HL-60 (cell line): ENCODE measurements around the gene LPCAT2.

ENCODE experiments used
- DNase-seq, 2 experiments: peaks; one replicate each; pipeline ENCODE4 v3.0.0-alpha.2; 2010 to 2020; ENCODE audit warnings: low read depth in 1 of 2, low spot score in 1 of 2
- H3K27ac ChIP-seq: fragments of 250-450 bp; sonication (Bioruptor Pico); replicated peaks from 2 replicates; pipeline ENCODE4 v1.5.1; 2020; ENCODE audit warnings: mild to moderate bottlenecking, moderate library complexity
- H3K27me3 ChIP-seq: fragments of 250-450 bp; sonication (Bioruptor Pico); 2 replicates; pipeline ENCODE4 v1.5.1; 2021; ENCODE audit warnings: mild to moderate bottlenecking, moderate library complexity; ENCODE audit not compliant: insufficient read depth, poor library complexity, severe bottlenecking
- H3K4me3 ChIP-seq: replicated peaks from 2 replicates; pipeline ENCODE4 v1.5.1; 2011; ENCODE audit warnings: mild to moderate bottlenecking, control low read depth, low read length; ENCODE audit not compliant: insufficient read depth
- GABPA ChIP-seq: IDR thresholded peaks from 2 replicates; pipeline ENCODE4 v1.6.1; 2012; ENCODE audit warnings: low read depth
- POLR2AphosphoS5 ChIP-seq: IDR thresholded peaks from 2 replicates; pipeline ENCODE4 v1.6.1; 2012; ENCODE audit warnings: low read depth
- REST ChIP-seq: IDR thresholded peaks from 2 replicates; pipeline ENCODE4 v1.6.1; 2012; ENCODE audit warnings: low read depth; ENCODE audit not compliant: insufficient replicate concordance
- SPI1 ChIP-seq: IDR thresholded peaks from 2 replicates; pipeline ENCODE4 v1.6.1; 2012; ENCODE audit warnings: low read depth, mild to moderate bottlenecking, borderline replicate concordance
- TF ChIP-seq, protein P1 (sequence below): IDR thresholded peaks from one replicate; pipeline ENCODE4 v1.5.1; 2011; ENCODE audit warnings: low read length, control low read depth, inconsistent platforms; ENCODE audit not compliant: insufficient read depth

Gene LPCAT2

GRCh38 chr16:55489119-55489955, 19.5 kb upstream of the LPCAT2 start:
- H3K4me3 ChIP-seq = no peak overlapping the region
- H3K27me3 ChIP-seq = no peaks in the 10 kb centered on the region
- no peak overlapping the region for H3K27ac ChIP-seq
- no peak for TF ChIP-seq REST
- TF ChIP-seq GABPA = no peak
- no peak for TF ChIP-seq SPI1
- TF ChIP-seq POLR2AphosphoS5 = no peak
- TF ChIP-seq, protein P1, sequence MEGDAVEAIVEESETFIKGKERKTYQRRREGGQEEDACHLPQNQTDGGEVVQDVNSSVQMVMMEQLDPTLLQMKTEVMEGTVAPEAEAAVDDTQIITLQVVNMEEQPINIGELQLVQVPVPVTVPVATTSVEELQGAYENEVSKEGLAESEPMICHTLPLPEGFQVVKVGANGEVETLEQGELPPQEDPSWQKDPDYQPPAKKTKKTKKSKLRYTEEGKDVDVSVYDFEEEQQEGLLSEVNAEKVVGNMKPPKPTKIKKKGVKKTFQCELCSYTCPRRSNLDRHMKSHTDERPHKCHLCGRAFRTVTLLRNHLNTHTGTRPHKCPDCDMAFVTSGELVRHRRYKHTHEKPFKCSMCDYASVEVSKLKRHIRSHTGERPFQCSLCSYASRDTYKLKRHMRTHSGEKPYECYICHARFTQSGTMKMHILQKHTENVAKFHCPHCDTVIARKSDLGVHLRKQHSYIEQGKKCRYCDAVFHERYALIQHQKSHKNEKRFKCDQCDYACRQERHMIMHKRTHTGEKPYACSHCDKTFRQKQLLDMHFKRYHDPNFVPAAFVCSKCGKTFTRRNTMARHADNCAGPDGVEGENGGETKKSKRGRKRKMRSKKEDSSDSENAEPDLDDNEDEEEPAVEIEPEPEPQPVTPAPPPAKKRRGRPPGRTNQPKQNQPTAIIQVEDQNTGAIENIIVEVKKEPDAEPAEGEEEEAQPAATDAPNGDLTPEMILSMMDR = no peak
- no peak for DNase-seq

GRCh38 chr16:55489956-55490265, 19.0 kb upstream of the LPCAT2 start:
- H3K27ac ChIP-seq = no peak overlapping the region
- TF ChIP-seq SPI1 = no peak
- TF ChIP-seq, protein P1 = no peak
- TF ChIP-seq POLR2AphosphoS5 = no peak
- no peak for TF ChIP-seq GABPA
- TF ChIP-seq REST = no peak
- no peak overlapping the region for H3K4me3 ChIP-seq
- no peaks in the 10 kb centered on the region for H3K27me3 ChIP-seq
- no peak for DNase-seq

DNA sequence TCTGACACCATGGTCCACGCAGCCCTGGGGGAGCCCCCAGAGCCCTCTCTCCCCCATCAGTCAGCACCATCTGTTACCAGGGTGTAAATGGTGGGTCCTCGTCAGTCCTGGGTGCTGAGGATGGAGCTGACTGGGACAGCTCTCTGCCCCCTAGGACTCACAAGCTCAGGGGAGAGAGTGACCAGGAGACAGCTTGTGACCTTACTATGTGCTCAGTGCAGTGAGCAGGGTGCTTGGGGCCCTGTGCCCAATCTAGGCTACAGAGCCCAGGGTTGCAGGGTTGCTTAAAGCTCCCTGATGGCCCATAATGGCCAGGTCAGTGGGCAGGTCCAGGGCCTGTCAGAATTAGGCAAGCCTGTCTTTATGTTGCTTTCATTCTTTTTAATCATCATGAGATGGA, 18.6 kb upstream of the LPCAT2 start:
- no peak for TF ChIP-seq REST
- TF ChIP-seq POLR2AphosphoS5 = no peak
- no peak overlapping the region for H3K27ac ChIP-seq
- DNase-seq = no peak
- H3K4me3 ChIP-seq = no peak overlapping the region
- H3K27me3 ChIP-seq = no peaks in the 10 kb centered on the region
